Smooth muscle cell of the brain vasculature (primary cell): Measurements from ENCODE around the gene OLA1.
A peak's percentile ranks its signal among the peaks of the same experiment; 100 is the strongest.

Source experiments
- DNase-seq: peaks from one replicate; pipeline ENCODE4 v3.0.0-alpha.2; 2012; ENCODE audit warnings: low read depth, low spot score

Gene OLA1

DNA sequence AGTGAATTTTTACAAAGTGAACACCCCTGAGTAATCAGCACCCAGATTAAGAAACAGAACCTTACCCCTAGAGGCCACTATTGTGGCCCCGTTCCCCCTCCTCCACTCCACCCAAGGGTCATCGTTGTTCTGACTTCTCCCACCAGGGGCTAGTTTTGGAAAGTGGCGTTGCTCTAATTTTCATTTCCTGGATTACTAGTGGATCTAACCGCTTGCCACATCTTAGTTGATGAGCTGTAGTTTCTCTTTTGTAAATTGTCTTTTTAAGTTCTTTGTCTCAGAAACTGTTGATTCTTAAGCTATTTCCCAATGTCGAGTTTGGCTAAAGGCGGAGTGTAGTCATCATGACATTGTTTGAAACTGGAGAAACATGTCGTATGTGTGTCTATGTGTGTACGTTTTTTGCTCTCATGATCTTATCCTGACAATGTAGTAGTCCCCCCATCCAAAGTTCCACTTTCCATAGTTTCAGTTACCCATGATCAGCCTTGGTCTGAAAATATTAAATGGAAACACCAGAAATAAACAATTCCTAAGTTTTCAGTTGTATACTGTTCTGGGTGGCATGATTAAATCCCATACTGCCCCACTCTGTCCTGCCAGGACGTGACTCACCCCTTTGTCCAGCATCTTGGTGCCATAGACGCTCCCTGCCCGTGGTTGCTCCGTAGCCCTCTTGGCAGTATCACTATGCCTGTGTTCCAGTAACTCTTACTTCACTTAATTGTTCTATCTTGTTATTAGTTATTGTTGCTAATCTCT lies 212.2 kb downstream of the OLA1 start:
- no peak for DNase-seq

DNA sequence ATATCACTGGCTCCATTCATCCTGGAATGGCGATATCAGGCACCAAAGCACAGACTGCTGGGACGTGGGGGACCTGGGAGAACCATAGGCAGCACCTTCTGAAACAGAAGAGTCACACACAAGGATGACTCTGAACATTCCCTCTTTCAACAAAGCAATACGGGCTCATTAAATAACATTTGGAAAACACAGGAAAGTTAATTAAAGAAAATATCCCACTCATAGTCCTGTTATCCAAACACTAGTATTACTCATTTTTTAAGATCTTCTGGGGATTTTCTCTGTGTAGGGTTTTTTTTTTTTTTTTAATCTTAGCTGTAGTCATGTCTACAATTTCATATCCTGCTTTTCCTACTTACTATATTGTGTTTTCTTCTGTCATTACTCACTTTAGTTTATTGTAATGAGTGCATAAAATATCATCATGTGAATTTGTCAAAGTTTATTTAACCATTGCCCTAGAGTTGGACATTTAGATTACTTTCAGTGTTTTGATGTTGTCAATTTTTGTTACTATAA lies 213.2 kb downstream of the OLA1 start:
- DNase-seq = no peak

DNA sequence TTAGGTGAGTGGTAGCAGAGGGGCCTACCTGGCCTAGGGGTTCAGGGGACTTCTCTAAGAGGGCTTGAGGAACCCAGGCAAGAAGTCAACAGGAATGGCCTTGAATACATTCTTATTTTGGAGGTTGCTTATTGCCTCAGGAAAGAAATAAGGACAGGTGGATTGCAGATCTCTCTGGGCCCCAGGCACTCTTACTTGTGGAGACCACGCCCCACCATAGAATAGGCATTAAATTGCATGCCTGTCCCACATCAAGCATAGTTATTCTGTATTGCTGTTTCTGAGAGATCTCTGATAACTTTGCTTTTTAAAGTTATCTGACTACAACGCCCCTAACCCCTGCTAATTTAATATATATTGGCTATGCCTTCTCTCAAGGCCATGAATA lies 215.2 kb downstream of the OLA1 start:
- no peak for DNase-seq

DNA sequence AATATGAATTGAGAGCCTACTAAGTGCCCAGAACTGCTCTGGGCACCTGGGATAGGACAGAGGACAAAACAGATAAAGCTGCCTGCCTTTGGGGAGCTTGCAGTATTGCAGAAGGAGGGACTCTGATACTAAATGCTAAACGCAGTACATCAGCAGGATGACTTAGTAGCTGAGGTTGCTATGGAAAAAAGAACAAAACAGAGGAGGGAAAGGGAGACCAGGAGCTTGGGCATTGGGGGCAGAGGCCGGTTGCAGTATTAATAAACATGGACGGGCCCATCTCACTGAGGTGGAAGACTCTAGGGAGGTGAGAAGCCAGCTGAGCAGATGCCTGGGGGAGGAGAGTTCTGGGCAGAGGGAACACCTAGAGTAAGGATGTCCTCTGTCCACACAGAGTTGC lies 217.1 kb downstream of the OLA1 start:
- DNase-seq = no peak

DNA sequence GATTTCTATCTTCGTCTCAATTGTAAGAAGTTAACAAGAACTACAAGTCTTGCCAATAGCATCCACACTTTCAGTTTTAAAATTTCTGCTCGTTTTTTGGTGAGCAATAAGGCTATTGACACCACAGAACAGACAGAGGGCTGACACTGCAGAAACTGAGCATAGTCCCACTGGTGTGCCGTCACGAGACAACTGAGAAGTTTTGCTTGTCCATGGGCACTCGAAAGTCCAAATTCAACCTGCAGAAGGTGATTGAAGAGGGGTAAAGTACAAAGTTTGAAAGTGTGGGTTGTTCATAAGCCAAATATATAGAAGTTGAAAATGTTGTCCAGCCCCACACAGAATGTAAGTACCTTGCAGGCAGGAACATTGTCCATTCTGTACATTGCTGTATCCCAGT lies 219.4 kb downstream of the OLA1 start:
- no peak for DNase-seq

DNA sequence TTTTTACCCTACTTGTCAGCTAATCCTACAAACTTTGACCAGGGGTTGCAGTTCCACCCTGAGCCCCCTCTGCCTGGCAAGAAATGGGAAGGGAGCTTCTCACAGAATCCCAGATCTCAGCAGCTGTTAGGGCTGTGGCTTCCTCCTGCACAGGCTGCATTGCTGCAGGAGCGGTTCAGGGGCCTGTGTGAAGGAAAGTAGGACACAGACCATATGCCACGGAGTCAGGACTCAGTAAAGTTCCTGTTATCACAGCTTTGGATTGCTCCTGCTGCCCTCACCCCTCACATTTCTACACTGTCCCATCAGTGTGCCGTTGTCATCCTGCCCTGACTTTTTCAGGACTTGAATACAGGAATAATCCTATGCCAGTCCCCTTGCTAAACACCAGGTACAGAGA lies 220.4 kb downstream of the OLA1 start:
- DNase-seq = no peak

DNA sequence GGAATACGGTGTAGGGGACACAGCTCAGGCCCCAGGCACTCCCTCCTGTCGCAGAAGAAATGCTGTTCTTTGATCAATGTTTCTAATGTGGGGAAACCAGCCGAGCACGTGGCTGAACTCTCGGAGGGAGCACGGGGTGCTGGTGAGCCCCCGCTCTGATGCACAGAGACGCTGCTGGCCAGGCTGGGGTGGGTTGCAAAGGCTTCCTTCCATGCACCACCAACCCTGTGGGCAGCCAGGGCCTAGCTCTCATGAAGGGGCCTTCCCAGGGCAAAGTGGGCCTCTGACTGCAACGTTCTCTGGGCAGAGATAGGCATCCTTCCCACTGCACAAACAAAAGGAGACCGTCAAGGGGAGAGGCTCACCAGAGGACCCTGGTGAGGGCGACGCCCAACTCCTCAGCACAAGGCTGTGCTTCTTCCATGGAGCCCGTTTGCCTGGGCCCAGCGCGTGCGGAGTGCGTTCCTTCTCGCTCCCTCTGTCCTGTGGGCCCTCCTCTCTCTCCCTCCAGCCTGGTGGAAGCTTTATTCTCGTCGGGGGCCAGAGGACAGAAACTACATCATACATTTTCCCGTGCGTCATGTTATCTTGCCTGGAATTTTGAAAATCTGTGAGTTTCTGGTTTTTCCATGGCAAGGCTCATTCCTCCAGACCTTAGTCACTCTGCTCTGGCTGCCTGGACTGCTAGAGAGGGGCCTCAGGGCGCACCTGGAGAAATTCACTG lies 222.0 kb downstream of the OLA1 start:
- no peak for DNase-seq

DNA sequence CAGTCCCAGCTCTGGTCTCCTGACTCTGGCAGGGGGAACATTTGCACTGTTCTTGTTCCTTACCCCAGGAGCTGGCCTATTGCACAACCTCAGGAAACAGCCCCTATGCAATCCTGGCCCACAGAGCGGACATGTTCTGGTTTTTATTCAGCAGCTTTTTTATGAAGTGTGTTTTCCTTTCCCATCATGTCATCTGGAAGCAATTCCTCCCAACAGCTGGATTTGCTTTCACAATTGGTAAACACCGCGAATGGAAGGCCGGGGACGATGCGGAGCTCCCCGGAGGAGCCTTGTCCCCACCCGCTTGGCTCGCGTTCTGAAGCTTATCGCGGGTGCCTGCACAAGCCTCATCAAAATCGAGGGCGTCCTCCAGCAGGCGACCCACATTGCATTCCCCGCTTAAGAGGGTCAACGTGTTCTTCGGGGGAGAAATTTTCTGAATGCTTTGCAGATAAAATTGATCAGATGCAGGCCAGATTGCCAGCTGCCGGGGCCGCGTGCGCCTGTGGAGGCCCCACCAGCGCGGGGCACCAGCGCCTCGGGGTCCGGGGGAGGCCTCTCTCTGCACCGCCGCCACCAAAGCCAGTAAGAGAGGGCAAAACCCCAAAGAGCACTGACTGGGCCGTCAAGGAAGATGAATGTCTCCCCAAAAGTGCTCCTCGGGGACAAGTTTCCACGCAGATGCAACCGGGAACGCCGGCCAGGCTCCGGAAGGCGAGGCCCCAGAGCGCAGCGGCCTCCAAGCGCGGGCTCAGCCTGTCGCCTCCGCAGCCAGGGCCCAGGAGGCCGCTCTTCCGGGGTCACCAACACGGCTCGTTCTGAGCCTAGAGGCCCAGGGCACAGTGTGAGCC lies 222.8 kb downstream of the OLA1 start:
- DNase-seq = peak; percentile 88

DNA sequence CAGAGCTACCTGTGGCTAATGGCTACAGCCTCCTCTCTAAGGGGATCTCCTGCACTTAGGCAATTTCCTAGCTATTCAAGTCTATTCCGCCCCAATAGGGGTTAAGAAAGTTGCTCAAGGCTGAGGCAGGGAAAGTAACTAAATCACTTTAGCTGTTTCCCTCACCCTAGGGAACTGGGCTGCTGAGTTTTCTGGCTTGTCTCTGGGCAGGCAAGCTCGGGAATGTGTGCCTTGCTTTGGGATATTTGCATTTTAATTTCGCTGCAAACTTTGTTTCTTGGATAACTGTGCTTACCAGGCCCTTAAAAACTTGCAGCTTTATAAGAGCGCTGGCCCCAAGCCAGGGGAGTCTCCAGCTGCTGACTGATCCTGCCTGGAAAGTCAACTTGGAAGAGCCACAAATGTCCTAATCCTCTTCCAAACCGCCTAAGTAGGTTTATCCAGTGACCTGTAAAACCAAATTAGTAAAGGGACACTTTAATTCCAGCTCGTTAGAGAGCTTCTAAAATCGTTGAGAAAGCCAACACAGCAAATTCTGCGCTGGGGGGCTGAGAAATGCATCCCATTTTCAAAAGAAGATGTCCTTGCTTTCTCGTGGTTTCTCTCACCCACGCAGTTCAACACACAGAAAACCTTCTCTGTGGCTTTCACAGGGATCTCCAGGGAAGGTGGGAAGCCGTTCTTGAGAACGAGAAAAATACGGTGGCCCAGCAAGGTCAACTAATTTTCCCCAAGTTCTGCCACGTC lies 223.6 kb downstream of the OLA1 start:
- DNase-seq = peak; percentile 76

DNA sequence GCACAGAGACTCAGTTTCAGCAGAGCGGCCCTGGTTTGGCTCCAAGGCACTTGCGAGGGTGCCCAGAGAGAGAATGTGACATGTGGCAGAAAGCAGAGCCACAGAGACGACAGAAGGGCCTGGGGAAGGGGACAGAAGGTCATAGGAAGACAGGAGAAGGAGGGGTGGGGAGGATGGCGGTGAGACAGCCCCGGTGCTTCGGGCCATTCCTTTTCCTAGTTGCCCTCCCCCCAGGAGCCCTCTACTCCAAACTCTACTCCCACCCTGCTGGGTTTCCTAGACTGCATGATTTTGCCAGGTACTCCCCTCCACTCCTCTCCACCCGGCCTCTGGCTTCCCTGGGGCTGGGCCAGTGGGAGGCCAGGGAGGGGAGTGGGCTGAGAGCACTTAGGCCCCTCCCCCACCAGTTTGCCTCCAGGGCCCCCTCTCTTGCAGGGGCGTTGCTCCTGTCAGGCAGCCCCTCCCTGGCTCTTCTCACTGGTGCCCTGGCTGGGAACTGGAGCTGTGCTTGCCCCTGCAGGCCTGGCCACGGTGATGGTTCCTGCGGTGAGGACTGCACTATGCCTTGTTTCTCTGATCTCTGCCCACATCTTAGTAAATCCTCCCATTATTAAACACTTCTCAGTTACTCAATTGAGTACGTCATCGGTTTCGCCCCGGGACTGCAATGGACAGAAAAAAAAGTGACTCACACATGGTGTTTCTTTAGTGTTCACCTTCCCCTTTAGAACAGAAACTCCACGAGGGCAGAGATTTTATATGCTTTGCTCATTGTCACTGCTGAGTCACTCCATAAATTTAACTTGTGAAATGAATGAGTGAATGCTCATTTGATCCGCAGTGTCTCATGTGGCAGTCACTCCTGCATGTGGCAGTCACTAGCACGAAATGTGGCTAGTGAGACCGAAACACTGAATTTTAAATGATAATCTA lies 224.5 kb downstream of the OLA1 start:
- peak; percentile 73 for DNase-seq
